ENCODE data around the gene KCTD7.

DNA sequence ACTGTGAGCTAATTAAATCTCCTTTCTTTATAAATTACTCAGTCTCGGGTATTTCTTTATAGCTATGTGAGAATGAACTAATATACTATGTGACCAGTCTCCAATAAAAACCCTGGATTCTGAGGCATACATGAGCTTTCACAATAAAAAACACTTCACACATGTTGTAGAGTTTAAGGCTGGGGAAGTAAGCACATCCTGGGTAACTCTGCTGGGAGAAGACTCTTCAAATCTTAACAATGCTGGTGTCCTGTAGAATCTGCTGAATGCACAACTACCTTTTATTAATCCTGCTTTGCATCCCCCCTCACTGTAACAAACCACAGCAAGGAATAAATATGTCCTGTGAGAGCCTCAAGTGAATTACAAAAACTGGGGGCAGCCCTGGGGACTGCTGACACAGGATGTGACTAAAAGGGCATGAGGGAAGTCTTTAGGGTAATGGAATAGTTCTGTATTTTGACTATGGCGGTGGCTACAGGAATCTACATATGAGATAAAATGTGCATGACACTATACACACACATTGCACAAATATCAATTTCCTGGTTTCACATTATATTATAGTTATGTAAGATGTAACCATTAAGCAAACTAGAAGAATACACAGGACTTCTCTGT, 45.1 kb upstream of the KCTD7 start:
- no peak for TF ChIP-seq ZNF274 (IDR thresholded peaks at IDR 0.05; ENCODE audit: low read depth, low read length)
- TF ChIP-seq YY1 (IDR thresholded peaks at IDR 0.05; ENCODE audit: insufficient read depth, insufficient read length): no peak
- TF ChIP-seq SUZ12 (IDR thresholded peaks at IDR 0.05; ENCODE audit: extremely low read depth, insufficient read depth, insufficient read length): no peak

Measured in NT2/D1 (cell line).